ENCODE measurements around the gene NAA50. TPM values are rescaled to one million over a fixed set of nuclear protein-coding genes. Genes with fewer than 3 reads are reported as not detected.

NAA50 gene
- 100 to 1,000 TPM; 106 to 134 TPM for total RNA-seq

- no peaks in the 10 kb centered on the region for H3K9me3 Mint-ChIP-seq (ENCODE audit: low read depth)
- ATAC-seq = peak; percentile 78
Measured at GRCh38 chr3:113745756-113746547, at the start of gene NAA50. Gene NAA50 (minus strand): TSS chr3:113746249. CDS start chr3:113745949, 300 bp downstream.

GRCh38 chr3:113795693-113796092, 49.6 kb upstream of the NAA50 start:
- H3K4me3 Mint-ChIP-seq = no peak overlapping the region
- no peak overlapping the region for H3K27ac Mint-ChIP-seq
- no peaks in the 10 kb centered on the region for H3K27me3 Mint-ChIP-seq
- no peak for ATAC-seq
- DNase-seq = no peak
- no peaks in the 10 kb centered on the region for H3K9me3 Mint-ChIP-seq (ENCODE audit: low read depth)
- peaks cover 21% of the 10 kb centered on the region for H3K36me3 Mint-ChIP-seq
- H3K4me1 Mint-ChIP-seq = no peaks in the 10 kb centered on the region
- CTCF ChIA-PET = interaction anchor here (1.6 kb wide), 1 partner anchor 59 kb away, joined by 5 read pairs; no protein-coding TSS in a partner anchor

More at GRCh38 chr3:113745756-113746547, at the start of gene NAA50:
- Mint-ChIP-seq H3K4me3 (peak within 1 kb of the TSS; percentile 92), H3K36me3 (peaks cover 18% of the 10 kb centered on the region), H3K27ac (peak within 1 kb of the TSS; percentile 100), H3K27me3 (no peaks in the 10 kb centered on the region), H3K4me1 (peaks cover 55% of the 10 kb centered on the region)
- CTCF ChIA-PET = interaction anchor here (0.6 to 5.1 kb wide), 29 partner anchors 7 to 486 kb away, joined by 3 to 43 read pairs (median 4); partner anchors contain the start of genes SPICE1 and USF3
- peak; percentile 96 for DNase-seq

GRCh38 chr3:113794526-113794925, 48.5 kb upstream of the NAA50 start:
- H3K36me3 Mint-ChIP-seq = peaks cover 19% of the 10 kb centered on the region
- H3K4me1 Mint-ChIP-seq = no peaks in the 10 kb centered on the region
- DNase-seq (no peak), ATAC-seq (no peak)
- CTCF ChIA-PET = interaction anchor here (1.6 kb wide), 1 partner anchor 58 kb away, joined by 5 read pairs; no protein-coding TSS in a partner anchor
- H3K27ac Mint-ChIP-seq = no peak overlapping the region
- no peaks in the 10 kb centered on the region for H3K27me3 Mint-ChIP-seq
- H3K4me3 Mint-ChIP-seq = no peak overlapping the region
- H3K9me3 Mint-ChIP-seq (ENCODE audit: low read depth) = no peaks in the 10 kb centered on the region

GRCh38 chr3:113791381-113791780, 45.3 kb upstream of the NAA50 start:
- H3K4me3 Mint-ChIP-seq = no peak overlapping the region
- no peaks in the 10 kb centered on the region for H3K27me3 Mint-ChIP-seq
- H3K36me3 Mint-ChIP-seq = peaks cover 14% of the 10 kb centered on the region
- H3K9me3 Mint-ChIP-seq (ENCODE audit: low read depth) = no peaks in the 10 kb centered on the region
- no peaks in the 10 kb centered on the region for H3K4me1 Mint-ChIP-seq
- CTCF ChIA-PET = interaction anchor here (0.8 kb wide), 1 partner anchor 55 kb away, joined by 3 read pairs; no protein-coding TSS in a partner anchor
- ATAC-seq = no peak
- no peak for DNase-seq
- H3K27ac Mint-ChIP-seq = no peak overlapping the region

GRCh38 chr3:113783980-113784379, 37.9 kb upstream of the NAA50 start:
- peaks cover 7% of the 10 kb centered on the region for H3K36me3 Mint-ChIP-seq
- ATAC-seq (no peak), DNase-seq (no peak)
- H3K27ac Mint-ChIP-seq = peak overlapping the region; percentile 30
- no peak overlapping the region for H3K4me3 Mint-ChIP-seq
- CTCF ChIA-PET = interaction anchor here (0.8 kb wide), 1 partner anchor 48 kb away, joined by 3 read pairs; no protein-coding TSS in a partner anchor
- no peaks in the 10 kb centered on the region for H3K9me3 Mint-ChIP-seq (ENCODE audit: low read depth)
- peaks cover 12% of the 10 kb centered on the region for H3K4me1 Mint-ChIP-seq
- H3K27me3 Mint-ChIP-seq = no peaks in the 10 kb centered on the region

GRCh38 chr3:113783463-113783862, 37.4 kb upstream of the NAA50 start:
- no peak for DNase-seq
- H3K27ac Mint-ChIP-seq = no peak overlapping the region
- peaks cover 7% of the 10 kb centered on the region for H3K36me3 Mint-ChIP-seq
- ATAC-seq = no peak
- CTCF ChIA-PET = interaction anchor here (0.8 kb wide), 1 partner anchor 47 kb away, joined by 3 read pairs; no protein-coding TSS in a partner anchor
- peaks cover 12% of the 10 kb centered on the region for H3K4me1 Mint-ChIP-seq
- no peaks in the 10 kb centered on the region for H3K27me3 Mint-ChIP-seq
- no peak overlapping the region for H3K4me3 Mint-ChIP-seq
- H3K9me3 Mint-ChIP-seq (ENCODE audit: low read depth) = no peaks in the 10 kb centered on the region

- ATAC-seq = no peak
Measured at GRCh38 chr3:113776564-113776963, 30.5 kb upstream of the NAA50 start.

GRCh38 chr3:113775516-113775915, 29.5 kb upstream of the NAA50 start:
- Mint-ChIP-seq H3K27ac (no peak overlapping the region), H3K9me3 (ENCODE audit: low read depth) (no peaks in the 10 kb centered on the region), H3K4me1 (peaks cover 2% of the 10 kb centered on the region), H3K27me3 (no peaks in the 10 kb centered on the region), H3K36me3 (peaks cover 1% of the 10 kb centered on the region), H3K4me3 (no peak overlapping the region)
- ATAC-seq (no peak), DNase-seq (no peak)
- CTCF ChIA-PET = no interaction called here

More at GRCh38 chr3:113776564-113776963, 30.5 kb upstream of the NAA50 start:
- Mint-ChIP-seq H3K27me3 (no peaks in the 10 kb centered on the region), H3K4me3 (no peak overlapping the region), H3K4me1 (peaks cover 2% of the 10 kb centered on the region), H3K27ac (no peak overlapping the region), H3K9me3 (ENCODE audit: low read depth) (no peaks in the 10 kb centered on the region), H3K36me3 (peaks cover 1% of the 10 kb centered on the region)
- DNase-seq = no peak
- CTCF ChIA-PET = no interaction called here

- Mint-ChIP-seq H3K9me3 (ENCODE audit: low read depth) (no peaks in the 10 kb centered on the region), H3K36me3 (peaks cover 1% of the 10 kb centered on the region), H3K27me3 (no peaks in the 10 kb centered on the region), H3K4me3 (no peak overlapping the region), H3K27ac (no peak overlapping the region), H3K4me1 (peaks cover 5% of the 10 kb centered on the region)
- CTCF ChIA-PET = interaction anchor here (0.7 to 1.5 kb wide), 3 partner anchors 26 to 286 kb away, joined by 3 to 4 read pairs (median 3); partner anchors contain the start of genes ATP6V1A and NAA50
- ATAC-seq (no peak), DNase-seq (no peak)
Measured at GRCh38 chr3:113773381-113773780, 27.3 kb upstream of the NAA50 start.

GRCh38 chr3:113771993-113772392, 25.9 kb upstream of the NAA50 start:
- DNase-seq (no peak), ATAC-seq (no peak)
- H3K27ac Mint-ChIP-seq = no peak overlapping the region
- no peaks in the 10 kb centered on the region for H3K27me3 Mint-ChIP-seq
- H3K9me3 Mint-ChIP-seq (ENCODE audit: low read depth) = no peaks in the 10 kb centered on the region
- no peak overlapping the region for H3K4me3 Mint-ChIP-seq
- no peaks in the 10 kb centered on the region for H3K36me3 Mint-ChIP-seq
- peaks cover 5% of the 10 kb centered on the region for H3K4me1 Mint-ChIP-seq
- CTCF ChIA-PET = no interaction called here

- ATAC-seq (peak; percentile 39), DNase-seq (no peak)
- CTCF ChIA-PET = no interaction called here
- H3K27me3 Mint-ChIP-seq = no peaks in the 10 kb centered on the region
- H3K4me1 Mint-ChIP-seq = peaks cover 5% of the 10 kb centered on the region
- no peak overlapping the region for H3K4me3 Mint-ChIP-seq
- H3K27ac Mint-ChIP-seq = no peak overlapping the region
- H3K9me3 Mint-ChIP-seq (ENCODE audit: low read depth) = no peaks in the 10 kb centered on the region
- no peaks in the 10 kb centered on the region for H3K36me3 Mint-ChIP-seq
Measured at GRCh38 chr3:113769551-113769950, 23.5 kb upstream of the NAA50 start.

- H3K4me3 Mint-ChIP-seq = no peak overlapping the region
- no peaks in the 10 kb centered on the region for H3K9me3 Mint-ChIP-seq (ENCODE audit: low read depth)
- no peak overlapping the region for H3K27ac Mint-ChIP-seq
- CTCF ChIA-PET = no interaction called here
- DNase-seq (no peak), ATAC-seq (no peak)
- peaks cover 2% of the 10 kb centered on the region for H3K36me3 Mint-ChIP-seq
- peaks cover 3% of the 10 kb centered on the region for H3K4me1 Mint-ChIP-seq
- no peaks in the 10 kb centered on the region for H3K27me3 Mint-ChIP-seq
Measured at GRCh38 chr3:113764698-113765097, 18.6 kb upstream of the NAA50 start.

GRCh38 chr3:113758389-113759024, 12.5 kb upstream of the NAA50 start:
- H3K27ac Mint-ChIP-seq = no peak overlapping the region
- ATAC-seq (no peak), DNase-seq (no peak)
- H3K9me3 Mint-ChIP-seq (ENCODE audit: low read depth) = peaks cover 3% of the 10 kb centered on the region
- H3K36me3 Mint-ChIP-seq = peaks cover 11% of the 10 kb centered on the region
- no peaks in the 10 kb centered on the region for H3K27me3 Mint-ChIP-seq
- H3K4me1 Mint-ChIP-seq = peaks cover 2% of the 10 kb centered on the region
- H3K4me3 Mint-ChIP-seq = no peak overlapping the region
- CTCF ChIA-PET = interaction anchor here (1.3 kb wide), 1 partner anchor 21 kb away, joined by 3 read pairs; no protein-coding TSS in a partner anchor
